Measurements from ENCODE around the gene BOD1L1. TPM values are rescaled to one million over a fixed set of nuclear protein-coding genes. Genes with fewer than 3 reads are reported as not detected.
"Not testable (repeated sequence)": the region's sequence is repeated elsewhere in the genome, so short reads cannot be mapped to it uniquely, and the experiment has no call there.

BOD1L1 gene
- polyA plus RNA-seq, 3 donors: 51.4 to 69.2 (median 62.7) TPM

DNA sequence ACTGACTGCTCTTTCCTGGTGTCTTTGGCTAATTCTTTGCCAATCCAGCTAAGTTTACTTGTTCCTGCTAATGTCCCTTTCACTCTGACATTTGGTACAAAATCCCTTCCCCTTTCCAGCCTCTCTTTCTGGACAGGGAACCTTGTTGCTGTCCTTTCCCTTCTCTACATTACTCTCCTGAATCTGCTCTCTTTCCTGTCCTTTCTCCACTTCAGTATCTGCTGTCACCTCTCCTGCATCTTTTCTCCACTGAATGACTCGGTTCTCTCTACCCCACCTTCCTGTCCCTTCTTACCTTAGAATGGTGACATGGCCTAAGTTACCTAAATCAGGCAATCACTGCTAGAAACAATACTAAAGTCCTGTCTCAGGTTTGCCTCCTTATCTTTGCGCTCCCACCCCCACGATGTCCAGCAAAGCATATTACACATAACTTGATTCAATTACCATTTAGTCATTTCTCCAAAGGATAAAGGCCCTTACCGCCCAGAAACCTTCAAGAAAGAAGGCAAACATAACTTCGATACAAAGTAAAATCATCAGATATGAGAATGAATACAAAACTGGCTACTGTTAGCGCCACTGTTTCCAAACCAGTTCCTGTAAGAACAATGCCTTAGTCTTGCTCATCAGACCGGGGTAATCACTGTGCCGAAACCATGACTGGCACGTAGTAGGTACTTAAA lies 890 bp downstream of the BOD1L1 start:
- no peak for DNase-seq

DNA sequence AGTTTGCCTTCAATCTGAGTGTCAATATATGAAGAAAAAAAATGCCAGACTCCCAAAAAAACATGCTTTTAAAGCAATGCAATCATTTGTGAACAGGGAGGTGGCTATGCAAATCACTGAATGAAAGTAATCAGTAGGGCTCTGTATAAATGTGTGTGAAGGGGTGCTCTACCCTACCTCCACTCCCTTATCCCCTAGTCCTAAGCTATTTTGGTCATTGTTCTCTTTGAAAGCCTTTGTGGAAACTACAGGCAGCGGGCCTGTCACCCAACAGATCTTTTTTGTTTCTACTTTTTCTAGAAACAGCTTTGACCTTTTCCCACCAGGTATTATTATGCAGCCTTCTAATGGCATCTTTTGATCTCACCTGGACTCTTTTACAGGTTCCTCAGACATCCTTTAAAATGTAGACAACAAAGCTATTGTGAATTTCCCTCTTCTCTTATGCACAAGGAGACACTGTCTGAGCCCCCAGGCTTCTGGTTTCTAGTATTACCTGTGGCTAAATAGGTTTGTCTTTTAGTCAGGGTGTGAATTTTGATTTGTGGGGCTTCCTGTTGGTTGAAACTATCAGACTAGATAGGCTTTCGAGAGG lies 9.2 kb downstream of the BOD1L1 start:
- no peak for DNase-seq

- DNase-seq: no peak
Measured at GRCh38 chr4:13617801-13618200, 9.7 kb downstream of the BOD1L1 start.

GRCh38 chr4:13616597-13616996 lies 10.9 kb downstream of the BOD1L1 start:
- no peak for DNase-seq

GRCh38 chr4:13615161-13615560 lies 12.4 kb downstream of the BOD1L1 start:
- DNase-seq: no peak

GRCh38 chr4:13612569-13612968 lies 15.0 kb downstream of the BOD1L1 start:
- no peak for DNase-seq

- DNase-seq: no peak
Measured at GRCh38 chr4:13611283-13611842, 16.2 kb downstream of the BOD1L1 start.

DNA sequence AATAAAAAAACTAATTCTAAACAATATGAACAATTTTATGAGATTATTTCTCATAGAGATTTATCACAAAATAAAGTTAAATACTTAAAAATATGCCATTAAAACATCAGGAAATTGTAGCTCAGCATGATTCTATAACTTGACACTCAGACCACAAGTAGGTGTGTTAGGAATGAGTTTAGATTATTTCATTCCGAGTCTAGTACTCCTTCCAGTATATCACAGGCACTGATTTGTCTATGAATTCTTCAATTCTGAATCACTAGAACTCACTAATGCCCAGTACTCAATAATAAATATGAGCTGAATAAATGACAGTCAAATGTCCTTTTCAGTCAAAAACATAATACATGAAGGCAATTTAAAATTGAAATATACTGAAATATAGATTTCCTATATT lies 22.2 kb downstream of the BOD1L1 start:
- no peak for DNase-seq

GRCh38 chr4:13601848-13602247 lies 25.7 kb downstream of the BOD1L1 start:
- no peak for DNase-seq

DNA sequence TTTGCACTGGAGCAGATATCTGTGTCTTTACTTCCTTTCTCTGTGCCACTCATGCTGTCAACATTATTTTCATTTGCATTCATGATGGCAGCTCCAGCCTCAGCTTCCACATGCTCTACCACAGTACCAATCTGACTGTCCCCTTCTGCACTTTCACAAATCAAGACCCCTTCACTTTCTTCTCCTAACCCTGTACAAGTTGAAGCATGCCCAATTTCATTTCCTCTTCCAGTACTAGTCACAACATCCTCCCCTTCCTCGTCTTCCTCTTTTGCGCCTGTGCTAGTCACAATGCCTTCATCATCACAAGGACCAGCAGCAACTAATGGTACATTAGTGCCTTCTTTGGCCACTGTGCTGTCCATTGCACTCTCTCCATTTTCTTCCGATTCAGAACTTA lies 26.5 kb downstream of the BOD1L1 start:
- no peak for DNase-seq

DNA sequence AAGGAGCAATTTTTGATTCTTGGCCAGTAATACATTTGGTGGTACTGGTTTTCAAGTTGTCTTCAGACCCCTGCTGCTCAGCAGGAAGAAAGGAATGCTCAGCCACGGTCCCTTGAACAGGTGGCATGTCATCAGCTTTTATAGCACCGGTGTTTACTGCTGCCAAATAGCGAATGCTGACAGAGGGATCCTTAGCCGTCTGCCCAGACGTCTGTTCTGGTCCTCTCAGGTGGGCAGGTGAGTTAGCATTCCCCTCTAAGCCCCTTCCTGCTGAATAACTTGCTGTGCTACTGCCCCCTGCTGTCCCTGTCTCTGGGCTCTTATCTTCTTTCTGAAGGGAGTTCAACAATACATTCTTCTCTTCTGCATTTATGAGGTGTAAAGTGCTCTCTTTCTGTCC lies 28.4 kb downstream of the BOD1L1 start:
- peak; percentile 33 for DNase-seq

DNA sequence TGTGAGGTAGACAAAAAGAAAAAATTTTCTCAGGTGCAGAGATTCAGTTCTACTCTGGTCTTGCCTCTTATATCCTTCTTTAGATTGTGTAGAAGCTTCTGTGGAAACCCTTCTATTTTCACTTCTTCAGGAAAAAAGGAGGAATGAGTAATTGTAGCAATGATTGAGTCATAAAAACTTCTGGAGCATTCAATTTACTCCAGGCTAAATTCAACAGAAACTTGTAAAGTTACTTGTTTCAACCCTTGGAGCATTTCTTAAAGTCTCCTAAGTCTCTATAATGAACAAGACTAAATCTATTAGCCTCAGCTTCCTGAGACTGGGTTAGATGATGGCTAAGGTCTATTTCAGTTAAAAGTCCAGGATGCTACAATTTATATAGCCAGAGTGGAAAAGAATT lies 29.9 kb downstream of the BOD1L1 start:
- no peak for DNase-seq

DNA sequence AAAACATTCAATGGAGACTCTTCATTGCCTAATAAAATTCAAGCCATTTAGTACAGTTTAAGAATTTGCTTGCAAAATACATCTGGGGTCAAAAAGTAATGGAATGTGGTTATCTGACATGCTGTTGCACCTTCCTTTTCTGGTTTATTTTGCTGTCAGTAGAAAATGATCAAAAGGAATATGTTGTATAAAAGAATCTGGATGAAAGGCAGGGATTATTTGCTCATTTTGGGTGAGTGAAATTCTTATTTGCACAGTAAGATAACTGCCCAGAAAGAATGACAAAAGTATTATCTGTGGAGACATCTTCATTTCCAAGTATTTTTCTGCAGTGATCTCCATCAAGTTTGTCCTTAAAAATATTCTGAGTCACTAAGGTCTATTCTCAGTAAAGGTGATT lies 30.4 kb downstream of the BOD1L1 start:
- no peak for DNase-seq

- DNase-seq: no peak
Measured at GRCh38 chr4:13592220-13592619, 35.3 kb downstream of the BOD1L1 start.

GRCh38 chr4:13590766-13591165 lies 36.8 kb downstream of the BOD1L1 start:
- no peak for DNase-seq

- DNase-seq: no peak
Measured at GRCh38 chr4:13588954-13589353, 38.6 kb downstream of the BOD1L1 start.

- DNase-seq: no peak
Measured at GRCh38 chr4:13584481-13584880, 43.0 kb downstream of the BOD1L1 start.

DNA sequence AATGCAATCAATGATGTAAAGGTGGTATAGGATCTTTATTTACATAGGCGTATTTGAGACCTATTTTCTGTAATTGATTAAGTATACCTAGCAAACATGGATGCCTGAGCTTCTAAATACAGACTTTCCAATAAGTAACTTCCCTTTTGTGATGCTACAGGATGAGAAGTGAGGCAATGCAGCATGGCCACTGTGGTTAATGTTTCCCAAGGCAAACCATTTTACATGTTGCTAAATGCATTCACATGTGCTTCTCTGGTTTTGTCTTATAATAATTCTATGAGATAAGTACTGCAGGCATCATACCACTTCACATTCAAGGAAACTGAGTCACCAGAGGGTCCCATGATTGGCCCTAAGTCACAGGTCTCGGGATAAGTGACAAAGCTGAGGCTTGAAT lies 47.5 kb downstream of the BOD1L1 start:
- no peak for DNase-seq

DNA sequence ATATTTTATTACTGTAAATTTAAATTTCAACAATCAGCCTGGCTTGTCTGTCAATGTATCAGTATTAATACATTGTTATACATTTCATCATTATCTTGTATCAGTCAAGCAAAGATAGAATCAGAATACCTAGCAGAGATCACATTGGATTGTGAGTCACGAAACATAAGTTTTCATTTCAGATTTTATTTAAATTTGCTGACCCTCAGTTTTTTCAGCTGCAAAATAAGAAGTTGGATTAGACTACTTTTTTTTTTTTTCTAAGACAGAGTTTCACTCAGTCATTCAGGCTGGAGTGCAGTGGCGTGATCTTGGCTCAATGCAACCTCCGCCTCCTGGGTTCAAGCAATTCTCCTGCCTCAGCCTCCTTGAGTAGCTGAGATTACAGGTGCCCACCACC lies 49.9 kb downstream of the BOD1L1 start:
- DNase-seq: no peak

DNA sequence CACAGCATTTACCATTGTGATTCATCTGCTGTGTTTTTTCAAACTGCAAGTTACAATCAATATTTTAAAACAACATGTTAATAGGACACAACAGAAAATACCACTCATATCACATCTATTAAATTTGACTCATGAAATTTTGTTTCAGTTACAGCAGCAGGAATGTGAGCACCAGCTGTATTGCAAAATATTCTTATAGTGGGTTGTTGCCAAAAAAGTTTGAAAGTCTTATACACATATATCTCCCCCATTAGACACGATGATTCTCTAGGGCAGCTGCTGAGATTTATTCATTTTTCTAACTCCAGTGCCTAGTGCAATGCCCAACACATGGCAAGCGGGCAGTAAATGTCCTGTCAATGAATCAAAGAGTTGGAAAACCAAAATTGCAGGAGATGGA lies 56.6 kb downstream of the BOD1L1 start:
- no peak for DNase-seq

DNA sequence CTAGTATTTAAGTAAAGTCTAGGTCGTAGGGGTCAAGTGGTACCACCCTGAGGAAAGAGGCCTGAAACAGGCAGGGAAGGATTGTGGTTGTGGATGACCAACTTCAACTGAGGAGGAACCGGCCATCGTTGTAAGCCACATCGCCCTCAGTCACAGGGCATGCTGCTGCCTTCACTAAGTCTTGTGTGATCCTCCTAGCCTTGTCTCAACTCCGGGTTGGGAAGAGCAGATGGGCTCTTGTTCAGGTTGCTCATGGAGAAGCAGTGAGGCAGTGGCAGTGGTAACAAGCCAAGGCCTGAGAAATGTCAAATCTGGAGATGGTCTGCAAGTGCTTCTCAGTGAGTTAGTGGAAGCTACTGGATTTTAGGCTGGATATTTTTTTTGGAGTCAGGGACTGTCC lies 60.4 kb downstream of the BOD1L1 start:
- DNase-seq: no peak

DNA sequence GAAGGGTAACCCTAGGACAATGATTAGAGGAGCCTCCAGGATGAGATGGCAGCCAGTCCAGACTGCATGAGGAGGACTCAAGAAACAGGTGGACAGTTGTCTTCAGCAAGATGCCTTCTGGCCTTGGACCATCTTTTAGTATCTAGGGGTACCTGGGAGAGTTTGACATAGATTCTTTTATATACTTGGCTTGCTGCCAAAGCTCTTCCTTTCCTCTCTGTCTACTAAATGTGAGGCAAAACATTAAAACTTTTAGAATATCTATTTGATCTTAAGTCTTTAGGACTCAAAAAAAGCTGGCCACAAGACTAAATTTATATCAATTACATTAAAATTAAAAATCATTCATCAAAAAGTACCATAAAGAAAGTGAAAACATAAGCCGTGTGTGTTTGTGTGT lies 64.6 kb downstream of the BOD1L1 start:
- no peak for DNase-seq

DNA sequence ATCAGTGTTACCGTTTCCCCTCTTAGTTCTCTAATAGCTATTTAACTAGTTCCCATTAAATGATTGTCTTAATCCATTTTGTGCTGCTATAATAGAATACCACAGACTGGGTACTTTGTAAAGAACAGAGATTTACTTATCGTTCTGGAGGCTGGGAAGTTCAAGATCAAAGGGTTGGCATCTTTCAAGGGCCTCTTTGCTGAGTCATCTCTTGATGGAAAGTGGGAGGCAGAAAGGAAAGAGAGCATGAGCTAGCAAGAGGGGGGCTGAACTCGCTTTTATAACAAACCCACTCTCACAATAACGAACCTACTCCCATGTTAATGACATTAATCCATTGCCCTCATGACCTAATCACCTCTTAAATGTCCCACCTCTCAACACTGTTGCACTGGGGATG lies 65.9 kb downstream of the BOD1L1 start:
- no peak for DNase-seq

DNA sequence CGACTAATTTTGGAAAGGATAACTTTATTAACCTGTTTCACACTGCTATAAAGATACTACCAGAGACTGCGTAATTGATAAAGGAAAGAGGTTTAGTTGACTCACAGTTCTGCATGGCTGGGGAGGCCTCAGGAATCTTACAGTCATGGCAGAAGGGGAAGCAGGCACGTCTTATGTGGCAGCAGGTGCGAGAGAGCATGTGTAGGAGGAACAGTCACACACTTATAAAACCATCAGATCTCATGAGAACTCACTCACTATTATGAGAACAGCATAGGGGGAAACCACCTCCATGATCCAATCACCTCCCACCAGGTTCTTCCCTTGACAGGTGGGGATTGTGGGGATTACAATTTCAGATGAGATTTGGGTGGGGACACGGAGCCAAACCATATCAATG lies 67.4 kb downstream of the BOD1L1 start:
- DNase-seq: not testable (repeated sequence)

All from renal pelvis (tissue), 4 donors.